Activated B cell treated with CpG ODN at 0.5 μM for 24 hours (primary cell): ENCODE measurements around the gene RALGAPA2. TPM values are rescaled to one million over a fixed set of nuclear protein-coding genes. Genes with fewer than 3 reads are reported as not detected.
"Not testable (repeated sequence)": the region's sequence is repeated elsewhere in the genome, so short reads cannot be mapped to it uniquely, and the experiment has no call there.

Experiments
- ATAC-seq: fragments of 200-7000 bp; cut with Tn5 transposase; one replicate; pipeline ENCODE4 v1.10.0; 2021; ENCODE audit warnings: low read depth, mild to moderate bottlenecking, moderate library complexity
- CTCF ChIA-PET: fragments of 350-600 bp; sonication (Branson Sonifier 250); formaldehyde crosslinking; loops from one replicate; lab custom pipeline; 2021; ENCODE audit warnings: antibody characterized with exemption; lab: Charles Lee
- POLR2A ChIA-PET: fragments of 350-600 bp; sonication (Branson Sonifier 250); formaldehyde crosslinking; loops from one replicate; lab custom pipeline; 2021; ENCODE audit warnings: antibody characterized with exemption; lab: Charles Lee
- DNase-seq: peaks from one replicate; pipeline ENCODE4 v3.0.0; 2022
- H3K27ac Mint-ChIP-seq: one replicate; pipeline ENCODE4 v1.8.0; 2020; ENCODE audit warnings: mixed read lengths
- H3K27me3 Mint-ChIP-seq: one replicate; pipeline ENCODE4 v1.8.0; 2021; ENCODE audit warnings: mixed read lengths
- H3K36me3 Mint-ChIP-seq: one replicate; pipeline ENCODE4 v1.8.0; 2021; ENCODE audit warnings: low read depth, mixed read lengths
- H3K4me1 Mint-ChIP-seq: one replicate; pipeline ENCODE4 v1.8.0; 2021; ENCODE audit warnings: mixed read lengths
- H3K4me3 Mint-ChIP-seq: one replicate; pipeline ENCODE4 v1.8.0; 2020; ENCODE audit warnings: mild to moderate bottlenecking, mixed read lengths
- H3K9me3 Mint-ChIP-seq: one replicate; pipeline ENCODE4 v1.8.0; 2020; ENCODE audit warnings: mixed read lengths
- intact Hi-C: fragments of 100-400 bp; cut with micrococcal nuclease; formaldehyde crosslinking; loops from one replicate; pipeline ENCODE4 v1.15.1; 2024
- total RNA-seq: library from RNA; stranded (reverse); gene quantifications from 2 replicates; pipeline ENCODE4 v1.2.3, GENCODE V29; 2022
- TF ChIP-seq, protein P1 (sequence below): fragments of 200-600 bp; IDR thresholded peaks from one replicate; pipeline ENCODE4 v1.8.0; 2022; ENCODE audit warnings: antibody characterized with exemption, mild to moderate bottlenecking

Gene RALGAPA2
- total RNA-seq, 1 donor from 2014 or later, result 19.2 TPM

DNA sequence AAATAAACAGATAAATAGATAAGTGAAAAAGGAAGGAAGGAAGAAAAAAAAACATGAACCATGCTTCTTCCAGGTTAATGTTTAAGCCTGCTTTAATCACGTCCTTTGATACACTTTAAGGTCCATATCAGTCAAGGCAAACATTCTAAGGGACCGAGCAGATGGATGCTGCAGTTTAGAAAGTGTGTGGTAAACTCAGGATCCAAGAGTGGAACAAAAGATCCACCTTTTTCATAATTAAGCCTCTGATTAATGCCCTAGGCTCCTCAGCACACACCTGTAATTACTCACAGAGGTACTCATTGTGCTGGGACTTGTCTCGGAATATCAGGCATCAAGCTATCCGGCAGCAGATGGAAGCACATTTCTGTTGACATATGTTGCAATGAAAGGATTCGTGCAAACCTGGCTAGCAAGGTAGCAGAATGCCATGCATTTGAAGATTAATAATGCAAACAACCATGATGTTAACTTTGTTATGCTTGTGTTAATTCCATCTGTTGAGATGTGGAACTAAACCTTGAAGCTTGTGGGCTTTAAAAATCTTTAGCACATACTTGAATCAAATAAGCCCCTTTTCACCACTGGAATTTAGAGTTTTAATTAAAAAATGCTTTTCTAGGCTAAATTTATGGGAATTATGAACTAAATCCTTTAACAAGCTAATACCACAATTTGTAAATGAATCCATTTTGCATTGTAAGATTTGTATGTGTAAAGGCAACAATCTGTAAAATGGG lies 163.7 kb downstream of the RALGAPA2 start:
- intact Hi-C loops, result no loop called here
- H3K4me3 Mint-ChIP-seq, result no peak overlapping the region
- H3K4me1 Mint-ChIP-seq, result peaks cover 13% of the 10 kb centered on the region
- CTCF ChIA-PET, result no interaction called here
- no peak overlapping the region for H3K27ac Mint-ChIP-seq
- no peak for ATAC-seq
- H3K36me3 Mint-ChIP-seq, result peaks cover 16% of the 10 kb centered on the region
- no peaks in the 10 kb centered on the region for H3K9me3 Mint-ChIP-seq
- no peak for DNase-seq
- TF ChIP-seq, protein P1, sequence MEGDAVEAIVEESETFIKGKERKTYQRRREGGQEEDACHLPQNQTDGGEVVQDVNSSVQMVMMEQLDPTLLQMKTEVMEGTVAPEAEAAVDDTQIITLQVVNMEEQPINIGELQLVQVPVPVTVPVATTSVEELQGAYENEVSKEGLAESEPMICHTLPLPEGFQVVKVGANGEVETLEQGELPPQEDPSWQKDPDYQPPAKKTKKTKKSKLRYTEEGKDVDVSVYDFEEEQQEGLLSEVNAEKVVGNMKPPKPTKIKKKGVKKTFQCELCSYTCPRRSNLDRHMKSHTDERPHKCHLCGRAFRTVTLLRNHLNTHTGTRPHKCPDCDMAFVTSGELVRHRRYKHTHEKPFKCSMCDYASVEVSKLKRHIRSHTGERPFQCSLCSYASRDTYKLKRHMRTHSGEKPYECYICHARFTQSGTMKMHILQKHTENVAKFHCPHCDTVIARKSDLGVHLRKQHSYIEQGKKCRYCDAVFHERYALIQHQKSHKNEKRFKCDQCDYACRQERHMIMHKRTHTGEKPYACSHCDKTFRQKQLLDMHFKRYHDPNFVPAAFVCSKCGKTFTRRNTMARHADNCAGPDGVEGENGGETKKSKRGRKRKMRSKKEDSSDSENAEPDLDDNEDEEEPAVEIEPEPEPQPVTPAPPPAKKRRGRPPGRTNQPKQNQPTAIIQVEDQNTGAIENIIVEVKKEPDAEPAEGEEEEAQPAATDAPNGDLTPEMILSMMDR, result no peak
- POLR2A ChIA-PET, result no interaction called here
- H3K27me3 Mint-ChIP-seq, result no peaks in the 10 kb centered on the region

DNA sequence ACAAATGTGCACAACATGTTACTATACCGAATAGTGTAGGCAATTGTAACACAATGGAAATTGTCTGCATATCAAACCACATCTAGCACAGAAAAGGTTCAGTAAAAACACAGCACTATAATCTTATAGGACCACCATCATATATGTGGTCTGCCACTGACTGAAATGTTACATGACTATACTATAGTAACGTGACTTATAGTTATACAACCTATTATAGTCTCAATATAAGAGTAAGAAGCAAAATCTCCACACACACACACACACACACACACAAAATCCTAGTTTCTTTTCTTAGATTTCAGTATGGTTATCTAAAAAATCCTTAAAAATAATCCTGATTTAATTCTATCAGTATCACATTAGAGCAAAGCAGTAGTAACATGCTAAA lies 164.6 kb downstream of the RALGAPA2 start:
- Mint-ChIP-seq H3K36me3 (peaks cover 19% of the 10 kb centered on the region), H3K27me3 (no peaks in the 10 kb centered on the region), H3K4me3 (no peak overlapping the region), H3K9me3 (no peaks in the 10 kb centered on the region), H3K27ac (no peak overlapping the region), H3K4me1 (peaks cover 13% of the 10 kb centered on the region)
- ATAC-seq, result no peak
- DNase-seq, result no peak
- TF ChIP-seq, protein P1, result no peak
- ChIA-PET POLR2A (no interaction called here), CTCF (no interaction called here)
- intact Hi-C loops, result no loop called here

DNA sequence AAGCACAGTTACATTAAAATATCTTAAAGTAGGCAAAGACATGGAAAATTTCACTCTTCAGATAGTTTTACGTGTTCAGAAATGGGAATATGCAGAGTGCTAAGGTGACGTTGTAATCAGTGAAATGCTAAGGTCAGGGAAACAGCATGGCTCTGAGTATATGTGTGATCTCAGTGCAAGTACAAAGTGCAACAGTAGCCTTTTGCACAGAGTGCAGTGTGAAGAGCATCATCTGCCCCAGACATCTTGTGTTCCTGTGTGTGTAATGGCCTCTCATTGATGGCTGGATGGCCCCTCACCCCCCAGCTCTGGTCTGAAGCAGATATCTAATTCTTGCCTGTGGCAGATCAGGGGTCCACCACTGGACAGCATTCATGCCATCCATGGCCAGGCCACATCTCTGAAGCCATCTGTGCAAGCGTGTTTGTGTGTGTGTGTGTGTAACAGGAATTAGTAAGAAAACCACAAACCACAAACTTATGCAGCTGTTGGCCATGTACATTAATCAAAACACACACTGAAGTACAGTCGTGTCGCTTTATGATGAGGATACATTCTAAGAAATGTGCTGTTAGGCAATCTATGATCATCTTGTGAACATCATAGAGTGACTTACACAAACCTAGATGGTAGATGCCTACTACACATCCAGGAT lies 165.1 kb downstream of the RALGAPA2 start:
- H3K36me3 Mint-ChIP-seq, result peaks cover 19% of the 10 kb centered on the region
- ATAC-seq (no peak), DNase-seq (no peak)
- H3K27ac Mint-ChIP-seq, result no peak overlapping the region
- ChIA-PET CTCF (no interaction called here), POLR2A (no interaction called here)
- TF ChIP-seq, protein P1, result no peak
- no peaks in the 10 kb centered on the region for H3K27me3 Mint-ChIP-seq
- no peaks in the 10 kb centered on the region for H3K9me3 Mint-ChIP-seq
- H3K4me1 Mint-ChIP-seq, result peaks cover 13% of the 10 kb centered on the region
- no peak overlapping the region for H3K4me3 Mint-ChIP-seq
- intact Hi-C loops, result no loop called here

DNA sequence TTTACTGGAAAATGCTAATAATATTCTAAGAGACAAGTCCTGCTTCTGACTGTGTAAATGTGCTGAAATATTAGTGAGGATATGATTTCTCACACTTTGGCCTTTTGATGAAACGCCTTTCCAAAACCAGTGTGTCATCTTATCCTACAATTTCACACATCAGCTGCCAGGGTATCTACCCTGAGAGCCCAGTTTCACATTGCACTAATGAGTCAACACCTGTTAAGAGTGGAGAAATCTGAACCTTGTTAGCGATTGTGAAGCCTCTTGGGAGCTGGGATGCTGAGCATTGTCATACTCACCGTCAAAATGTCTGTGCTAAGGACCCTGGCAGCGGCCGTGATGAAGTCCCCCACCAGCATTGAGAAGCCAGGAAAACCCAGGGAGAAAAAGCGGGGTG lies 166.0 kb downstream of the RALGAPA2 start:
- H3K9me3 Mint-ChIP-seq, result no peaks in the 10 kb centered on the region
- CTCF ChIA-PET, result no interaction called here
- TF ChIP-seq, protein P1, result no peak

DNA sequence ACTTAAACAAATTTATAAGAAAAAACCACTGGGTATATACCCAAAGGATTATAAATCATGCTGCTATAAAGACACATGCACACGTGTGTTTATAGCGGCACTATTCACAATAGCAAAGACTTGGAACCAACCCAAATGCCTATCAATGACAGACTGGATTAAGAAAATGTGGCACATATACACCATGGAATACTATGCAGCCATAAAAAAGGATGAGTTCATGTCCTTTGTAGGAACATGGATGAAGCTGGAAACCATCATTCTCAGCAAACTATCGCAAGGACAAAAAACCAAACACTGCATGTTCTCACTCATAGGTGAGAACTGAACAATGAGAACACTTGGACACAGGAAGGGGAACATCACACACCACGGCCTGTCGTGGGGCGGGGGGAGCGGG lies 169.1 kb downstream of the RALGAPA2 start:
- Mint-ChIP-seq H3K4me1 (peaks cover 13% of the 10 kb centered on the region), H3K36me3 (peaks cover 24% of the 10 kb centered on the region)
- H3K27me3 Mint-ChIP-seq, CTCF ChIA-PET, POLR2A ChIA-PET, H3K4me3 Mint-ChIP-seq, ATAC-seq, DNase-seq, H3K27ac Mint-ChIP-seq, H3K9me3 Mint-ChIP-seq, intact Hi-C loops: not testable (repeated sequence)

More for the DNA sequence above, 166.0 kb downstream of the RALGAPA2 start:
- DNase-seq, result no peak
- Mint-ChIP-seq H3K4me3 (no peak overlapping the region), H3K27ac (no peak overlapping the region), H3K27me3 (no peaks in the 10 kb centered on the region), H3K4me1 (peaks cover 13% of the 10 kb centered on the region), H3K36me3 (peaks cover 19% of the 10 kb centered on the region)
- intact Hi-C loops, result no loop called here
- POLR2A ChIA-PET, result no interaction called here
- no peak for ATAC-seq
